NB4 (cell line): ENCODE data around the gene REEP3.

ENCODE experiments used
- CTCF ChIP-seq: IDR thresholded peaks from one replicate; pipeline ENCODE4 v1.5.1; 2012; ENCODE audit warnings: low read depth, low read length
- MAX ChIP-seq: IDR thresholded peaks from 2 replicates; pipeline ENCODE4 v1.6.1; 2011; ENCODE audit warnings: low read depth, low read length
- MYC ChIP-seq: IDR thresholded peaks from 2 replicates; pipeline ENCODE4 v1.6.1; 2011; ENCODE audit warnings: low read depth, low read length
- POLR2A ChIP-seq: IDR thresholded peaks from 2 replicates; pipeline ENCODE4 v1.6.1; 2011; ENCODE audit warnings: mild to moderate bottlenecking; ENCODE audit not compliant: insufficient read length; ENCODE audit errors: extremely low read depth

GRCh38 chr10:63503395-63503794 is 17.8 kb upstream of the REEP3 start:
- TF ChIP-seq CTCF, result no peak
- no peak for TF ChIP-seq POLR2A
- no peak for TF ChIP-seq MAX
- TF ChIP-seq MYC, result no peak
